HG03060 (cell line): ENCODE data around the gene MGP.

ENCODE experiments used
- ATAC-seq: cut with Tn5 transposase; IDR thresholded peaks from one replicate; pipeline ENCODE4 v1.9.1; 2021; ENCODE audit warnings: low read depth, moderate number of reproducible peaks; ENCODE audit not compliant: unreplicated experiment

Gene MGP

DNA sequence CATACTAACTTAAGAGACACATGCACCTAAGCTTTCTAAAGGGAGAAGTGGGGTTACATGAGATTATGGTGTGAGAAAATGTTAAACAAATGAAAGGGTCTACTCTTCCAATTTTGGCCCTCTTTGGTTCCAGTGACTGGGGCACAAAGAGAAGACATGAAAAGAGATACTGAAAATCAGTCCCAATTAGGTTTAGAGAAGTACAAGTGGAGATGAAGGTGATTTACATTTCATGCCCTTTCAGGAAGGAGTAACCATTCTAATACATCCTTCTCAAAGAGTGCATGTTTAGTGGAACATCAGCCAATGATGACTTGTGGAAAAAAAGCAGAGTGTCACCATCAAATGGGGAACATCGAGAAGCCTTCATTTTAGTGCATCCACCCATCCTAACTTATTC, 14.4 kb downstream of the MGP start:
- ATAC-seq, result no peak

- ATAC-seq, result no peak
Measured at GRCh38 chr12:14868916-14869506, 16.6 kb downstream of the MGP start.

DNA sequence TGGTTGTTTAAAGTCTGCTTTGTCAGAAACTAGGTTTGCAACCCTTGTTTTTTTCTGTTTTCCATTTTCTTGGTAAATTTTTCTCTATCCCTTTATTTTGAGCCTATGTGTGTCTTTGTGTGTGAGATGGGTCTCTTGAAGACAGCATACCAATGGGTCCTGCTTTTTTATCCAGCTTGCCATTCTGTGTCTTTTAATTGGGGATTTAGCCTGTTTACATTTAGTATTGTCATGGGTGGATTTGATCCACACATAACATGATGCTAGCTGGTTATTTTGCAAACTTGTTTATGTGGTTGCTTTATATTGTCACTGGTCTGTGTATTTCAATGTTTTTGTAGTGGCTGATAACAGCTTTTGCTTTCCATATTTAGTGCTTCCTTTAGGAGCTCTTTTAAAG, 25.2 kb downstream of the MGP start:
- ATAC-seq, result no peak

DNA sequence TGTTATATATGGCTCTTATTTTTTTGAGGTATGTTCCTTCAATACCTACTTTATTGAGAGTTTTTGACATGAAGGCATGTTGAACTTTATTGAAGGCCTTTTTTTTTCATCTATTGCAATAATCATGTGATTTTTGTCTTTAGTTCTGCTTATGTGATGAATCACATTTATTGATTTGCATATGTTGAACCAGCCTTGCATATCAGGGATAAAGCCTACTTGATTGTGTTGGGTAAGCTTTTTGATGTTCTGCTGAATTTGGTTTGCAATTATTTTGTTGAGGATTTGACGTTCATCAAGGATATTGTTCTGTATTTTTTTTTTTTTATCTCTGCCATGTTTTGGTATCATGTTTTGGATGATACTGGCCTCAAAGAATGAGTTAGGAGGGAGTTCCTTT, 27.1 kb downstream of the MGP start:
- ATAC-seq, result no peak

- no peak for ATAC-seq
Measured at GRCh38 chr12:14854586-14855183, 31.0 kb downstream of the MGP start.

DNA sequence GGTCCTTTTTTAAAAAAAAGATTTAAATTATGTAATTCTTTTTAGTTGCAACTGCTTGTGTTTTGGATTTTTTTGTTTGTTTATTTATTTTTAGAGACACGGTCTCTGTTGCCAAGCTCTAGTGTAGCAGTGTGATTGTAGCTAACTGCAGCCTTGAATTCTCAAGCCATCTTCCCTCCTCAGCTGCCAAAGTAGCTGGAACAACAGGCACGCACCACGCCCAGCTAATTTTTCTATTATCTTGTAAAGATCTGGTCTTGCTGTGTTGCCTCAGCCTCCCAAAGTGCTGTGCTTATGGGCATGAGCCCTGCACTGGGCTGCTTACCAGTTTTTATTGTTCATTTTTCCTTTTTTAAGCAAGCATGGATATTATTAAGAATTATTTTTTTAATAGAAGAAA, 31.7 kb downstream of the MGP start:
- no peak for ATAC-seq

DNA sequence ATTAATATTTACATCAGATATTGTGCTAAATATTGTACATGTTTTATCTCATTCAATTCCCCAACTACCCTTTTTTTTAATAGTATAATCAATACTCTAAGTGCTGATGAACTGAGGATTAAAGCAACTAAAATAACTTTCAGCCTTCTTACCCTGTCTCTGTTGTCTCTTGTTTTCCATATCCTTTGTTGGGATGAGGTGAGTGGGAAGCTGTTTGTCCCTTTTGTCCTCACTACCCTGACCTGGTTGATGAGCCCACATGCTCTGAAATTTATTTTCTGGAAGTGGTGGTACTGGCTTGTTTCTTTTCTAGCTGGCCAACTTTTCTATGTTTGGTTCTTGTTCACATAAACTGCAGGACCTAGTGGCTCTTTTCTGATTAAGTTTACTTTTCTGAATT, 32.8 kb downstream of the MGP start:
- ATAC-seq, result no peak

GRCh38 chr12:14850929-14851663, 34.6 kb downstream of the MGP start:
- no peak for ATAC-seq

DNA sequence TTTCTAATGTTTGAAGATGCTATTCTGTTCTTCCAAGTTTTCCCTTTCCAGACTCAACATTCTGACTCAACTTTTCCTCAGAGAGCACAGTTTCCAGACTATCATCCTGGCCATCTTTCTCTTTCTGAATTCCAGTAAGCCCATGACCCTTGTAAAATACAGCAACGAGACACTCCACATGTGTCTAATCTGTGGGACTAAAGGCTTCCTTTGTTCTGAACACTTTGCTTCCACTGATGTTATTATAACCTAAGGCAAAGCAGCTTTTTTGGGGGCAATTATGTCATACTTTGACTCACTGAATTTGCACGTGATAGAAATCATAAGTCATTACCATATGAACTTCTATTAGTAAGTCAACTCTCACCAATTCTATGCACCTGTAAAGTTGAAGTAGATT, 36.0 kb downstream of the MGP start:
- ATAC-seq, result no peak

DNA sequence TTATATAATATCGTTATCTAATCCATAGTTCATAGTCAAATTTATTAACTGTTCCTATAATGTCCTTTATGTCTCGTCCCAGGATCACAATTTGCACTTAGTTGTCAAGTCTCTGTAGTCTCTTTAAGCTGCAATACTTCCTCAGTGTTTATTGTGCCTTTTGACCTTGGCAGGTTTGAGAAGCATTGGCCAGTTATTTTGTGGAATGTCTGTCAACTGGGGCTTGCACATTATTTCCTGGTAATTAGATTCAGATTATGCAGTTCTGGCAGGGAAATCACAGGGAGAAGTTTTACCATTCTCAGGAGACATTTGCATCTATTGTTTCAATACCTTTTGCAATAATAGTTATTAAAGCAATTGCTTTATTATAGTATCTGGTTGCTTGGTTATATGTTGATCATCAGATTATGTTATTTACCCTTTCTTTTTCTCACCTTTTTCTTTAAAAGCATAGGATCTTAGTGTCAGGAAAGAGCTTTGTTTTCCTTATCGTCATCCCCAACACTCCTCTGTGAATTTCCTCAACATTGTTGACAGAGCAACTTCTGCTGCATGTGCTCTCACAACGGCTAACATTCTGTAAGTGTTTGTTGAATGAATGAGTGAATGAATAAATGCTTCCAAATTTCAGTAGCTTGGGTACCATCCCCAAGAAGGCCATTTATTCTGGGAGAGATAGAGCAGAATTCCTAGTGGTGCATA, 38.6 kb downstream of the MGP start:
- ATAC-seq, result no peak

DNA sequence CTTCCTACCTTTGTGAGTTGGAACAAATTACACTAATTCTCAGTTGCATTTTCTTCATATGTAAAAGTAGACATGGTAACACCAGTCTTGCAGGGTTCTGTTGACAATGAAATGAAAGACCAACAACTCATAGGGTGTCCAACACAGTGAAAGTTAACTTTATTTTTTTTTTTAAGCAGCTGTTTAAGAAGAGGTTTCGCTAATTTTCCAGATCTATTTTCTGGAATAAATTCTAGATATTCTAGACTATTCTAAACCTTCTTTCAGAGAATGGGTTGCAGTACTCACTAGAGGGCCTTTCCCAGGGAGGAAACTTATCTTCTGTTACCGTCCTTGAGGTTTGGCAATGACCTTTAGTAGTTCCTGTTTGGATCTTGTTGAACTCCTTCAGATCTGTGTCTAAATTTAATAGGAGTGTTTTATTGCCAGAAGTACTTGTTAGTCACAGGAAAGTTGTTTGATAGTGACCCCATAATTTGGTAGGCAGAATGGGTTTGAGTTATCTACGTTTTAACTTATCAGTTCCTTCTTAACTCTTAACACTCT, 39.5 kb downstream of the MGP start:
- ATAC-seq, result no peak

GRCh38 chr12:14845350-14845750, 40.3 kb downstream of the MGP start:
- no peak for ATAC-seq

GRCh38 chr12:14844401-14844800, 41.3 kb downstream of the MGP start:
- ATAC-seq, result no peak

DNA sequence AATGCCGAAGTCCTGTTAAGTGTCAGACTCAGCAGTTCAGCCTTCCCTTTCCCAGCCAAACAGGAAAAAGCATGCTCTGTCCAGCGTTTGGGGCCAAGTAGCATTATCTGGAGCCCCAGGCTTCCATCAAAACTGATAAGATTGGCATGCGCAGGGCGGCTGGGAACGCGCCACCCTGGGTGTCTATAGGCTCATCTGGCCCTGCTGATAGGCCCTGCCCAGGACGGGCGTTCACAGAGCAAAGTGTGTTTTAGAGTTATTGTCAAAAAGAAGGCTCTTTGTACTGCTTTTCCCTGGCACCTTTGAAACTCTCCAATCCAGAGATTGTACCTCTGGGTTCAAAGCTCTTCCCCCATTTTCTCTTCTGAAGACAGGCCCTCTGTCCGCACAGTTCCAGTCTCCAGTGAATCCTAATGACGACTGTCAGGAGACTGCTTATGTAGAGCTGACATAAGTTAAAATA, 42.2 kb downstream of the MGP start, which contains the start of gene ART4:
Gene ART4 (minus strand): TSS at position 102 of the 463 bp plus-strand sequence. CDS start 413 bp downstream, outside the sequence.
- ATAC-seq, result no peak

DNA sequence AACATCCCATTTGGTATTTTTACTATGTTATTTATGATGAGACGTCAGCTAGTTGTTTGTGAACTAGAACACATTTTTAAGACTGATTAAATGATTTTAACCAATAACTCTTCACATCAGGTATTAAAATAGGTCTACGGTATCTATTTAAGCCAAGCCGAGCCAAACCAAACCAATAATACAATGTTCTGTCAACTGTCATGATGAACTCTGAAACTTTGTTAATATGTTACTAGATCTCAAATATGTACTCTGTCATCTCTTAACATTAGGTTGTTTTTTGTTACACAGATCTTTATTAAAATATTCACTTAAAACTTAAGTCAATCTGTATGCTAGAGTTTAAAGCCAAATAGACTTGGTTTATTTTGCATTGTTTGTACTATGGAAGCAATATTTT, 43.3 kb downstream of the MGP start:
- ATAC-seq, result no peak

GRCh38 chr12:14841761-14842160, 43.9 kb downstream of the MGP start:
- no peak for ATAC-seq

- ATAC-seq, result no peak
Measured at GRCh38 chr12:14840616-14841015, 45.0 kb downstream of the MGP start.

DNA sequence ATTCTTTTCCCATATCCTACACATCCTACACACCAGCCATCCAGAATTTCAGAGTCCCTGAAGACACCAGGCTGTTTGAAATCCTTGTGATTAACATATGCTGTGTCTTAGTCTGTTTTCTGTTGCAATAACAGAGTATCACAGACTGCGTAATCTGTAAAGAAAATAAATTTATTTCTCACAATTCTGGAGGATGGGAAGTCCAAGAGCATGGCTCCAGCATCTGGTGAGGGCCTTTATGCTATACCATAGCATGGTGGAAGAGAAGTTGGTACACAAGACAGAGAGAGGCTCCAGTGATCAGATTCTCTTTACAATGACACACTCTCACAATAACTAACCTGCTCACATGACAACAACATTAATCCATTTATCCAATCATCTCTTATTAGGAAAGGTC, 46.4 kb downstream of the MGP start:
- no peak for ATAC-seq

- no peak for ATAC-seq
Measured at GRCh38 chr12:14836336-14837210, 49.1 kb downstream of the MGP start.

GRCh38 chr12:14834509-14834908, 51.1 kb downstream of the MGP start:
- no peak for ATAC-seq
